Middle frontal gyrus (tissue), 1 donor: ENCODE data around the gene PHF14.
"Not testable (repeated sequence)": the region's sequence is repeated elsewhere in the genome, so short reads cannot be mapped to it uniquely, and the experiment has no call there.

Experiments used
- DNase-seq: peaks from one replicate; pipeline ENCODE4 v3.0.0-alpha.2; 2015; ENCODE audit warnings: low spot score; ENCODE audit errors: extremely low spot score

The PHF14 gene

GRCh38 chr7:10973942-10974911, 555 bp downstream of the PHF14 start:
- DNase-seq: no peak

- DNase-seq: no peak
Observed at GRCh38 chr7:10977113-10977512, 3.4 kb downstream of the PHF14 start.

- DNase-seq: no peak
Observed at GRCh38 chr7:10981317-10981716, 7.6 kb downstream of the PHF14 start.

GRCh38 chr7:10990748-10991147, 17.1 kb downstream of the PHF14 start:
- not testable (repeated sequence) for DNase-seq

- not testable (repeated sequence) for DNase-seq
Observed at GRCh38 chr7:10995482-10996166, 22.0 kb downstream of the PHF14 start.

GRCh38 chr7:10998996-10999757, 25.5 kb downstream of the PHF14 start:
- no peak for DNase-seq

- DNase-seq: no peak
Observed at GRCh38 chr7:11005202-11005601, 31.5 kb downstream of the PHF14 start.

- DNase-seq: no peak
Observed at GRCh38 chr7:11006291-11006690, 32.6 kb downstream of the PHF14 start.

- DNase-seq: no peak
Observed at GRCh38 chr7:11009631-11010030, 36.0 kb downstream of the PHF14 start.

- DNase-seq: no peak
Observed at GRCh38 chr7:11021468-11021867, 47.8 kb downstream of the PHF14 start.

GRCh38 chr7:11026452-11027359, 53.0 kb downstream of the PHF14 start:
- DNase-seq: no peak

GRCh38 chr7:11035661-11036060, 62.0 kb downstream of the PHF14 start:
- no peak for DNase-seq

GRCh38 chr7:11039974-11040373, 66.3 kb downstream of the PHF14 start:
- DNase-seq: no peak

GRCh38 chr7:11054033-11054432, 80.4 kb downstream of the PHF14 start:
- no peak for DNase-seq

- no peak for DNase-seq
Observed at GRCh38 chr7:11060893-11061292, 87.2 kb downstream of the PHF14 start.

GRCh38 chr7:11062110-11062509, 88.4 kb downstream of the PHF14 start:
- no peak for DNase-seq

GRCh38 chr7:11069591-11069990, 95.9 kb downstream of the PHF14 start:
- no peak for DNase-seq

- DNase-seq: no peak
Observed at GRCh38 chr7:11077816-11078215, 104.1 kb downstream of the PHF14 start.

GRCh38 chr7:11078247-11078834, 104.7 kb downstream of the PHF14 start:
- DNase-seq: no peak

GRCh38 chr7:11079907-11080306, 106.2 kb downstream of the PHF14 start:
- no peak for DNase-seq
